C4-2B (cell line): ENCODE data around the gene PRKCI.
"Not testable (repeated sequence)": the region's sequence is repeated elsewhere in the genome, so short reads cannot be mapped to it uniquely, and the experiment has no call there.

Source experiments
- H3K27ac ChIP-seq: fragments of 450-650 bp; 2 replicates; pipeline ENCODE4 v1.5.1; 2017
- CTCF ChIP-seq: fragments of 450-650 bp; conservative IDR thresholded peaks from 2 replicates; pipeline ENCODE4 v1.5.1; 2017; ENCODE audit warnings: mild to moderate bottlenecking
- ZFX ChIP-seq: fragments of 450-650 bp; IDR thresholded peaks from 2 replicates; pipeline ENCODE4 v1.6.1; 2017

The PRKCI gene

GRCh38 chr3:170337420-170337819 is 115.2 kb downstream of the PRKCI start:
- no peak overlapping the region for H3K27ac ChIP-seq
- TF ChIP-seq ZFX (no peak), CTCF (no peak)

DNA sequence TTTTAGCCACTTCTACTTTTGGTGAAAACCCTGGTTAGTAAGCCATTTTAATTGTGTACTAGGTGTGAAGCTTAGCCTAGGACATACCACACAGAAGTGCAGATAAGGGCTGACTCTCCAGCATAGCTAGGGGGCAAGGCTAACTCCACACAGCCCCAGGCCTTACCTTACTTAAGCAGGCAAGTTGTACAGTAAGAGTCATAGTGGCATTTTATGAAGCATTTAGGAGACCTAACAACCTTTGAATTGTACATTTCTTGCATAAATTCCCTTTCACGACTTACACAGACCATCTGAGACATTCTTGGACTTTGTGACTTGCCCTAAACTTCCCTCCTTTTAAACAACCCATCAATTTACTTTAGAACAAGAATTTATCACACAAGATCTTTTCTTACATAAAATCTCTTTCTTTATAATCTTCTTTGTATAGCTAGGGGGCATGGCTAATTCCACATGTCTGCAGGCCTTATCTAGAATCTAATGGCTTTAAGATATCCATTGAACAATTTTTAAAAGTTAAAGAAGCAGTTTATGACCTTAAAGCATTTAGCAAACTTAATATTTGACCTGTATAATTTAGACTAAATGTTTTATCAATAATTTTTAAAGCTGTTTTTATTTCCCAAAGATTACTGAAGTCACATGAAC is 116.6 kb downstream of the PRKCI start:
- TF ChIP-seq CTCF (no peak), ZFX (no peak)
- no peak overlapping the region for H3K27ac ChIP-seq

DNA sequence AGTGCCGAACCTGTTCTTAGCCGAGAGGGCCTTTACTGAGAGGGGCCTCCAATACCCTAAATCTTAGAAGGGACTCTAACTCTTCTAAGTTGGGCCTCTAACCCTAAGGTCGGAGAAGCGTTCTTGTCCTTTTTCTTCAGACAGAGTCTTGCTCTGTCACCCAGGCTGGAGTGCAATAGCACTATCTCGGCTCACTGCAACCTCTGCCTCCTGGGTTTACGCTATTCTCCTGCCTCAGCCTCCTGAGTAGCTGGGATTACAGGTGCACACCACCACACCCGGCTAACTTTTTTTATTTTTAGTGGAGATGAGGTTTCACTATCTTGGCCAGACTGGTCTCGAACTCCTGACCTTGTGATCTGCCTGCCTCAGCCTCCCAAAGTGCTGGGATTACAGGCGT is 120.0 kb downstream of the PRKCI start:
- H3K27ac ChIP-seq: not testable (repeated sequence)

DNA sequence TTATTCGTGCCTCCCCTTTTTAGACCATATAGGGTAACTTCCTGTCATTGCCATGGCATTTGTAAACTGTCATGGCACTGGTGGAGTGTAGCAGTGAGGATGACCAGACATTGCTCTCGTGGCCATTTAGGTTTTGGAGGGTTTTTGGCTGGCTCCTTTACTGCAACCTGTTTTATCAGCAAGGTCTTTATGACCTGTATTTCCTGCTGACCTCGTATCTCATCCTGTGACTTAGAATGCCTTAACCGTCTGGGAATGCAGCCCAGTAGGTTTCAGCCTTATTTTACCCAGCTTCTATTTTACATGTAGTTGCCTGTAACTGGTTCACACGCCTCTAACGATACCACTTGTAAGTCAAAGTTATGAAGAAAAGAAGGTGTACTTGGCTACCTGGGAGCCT is 121.6 kb downstream of the PRKCI start:
- not testable (repeated sequence) for H3K27ac ChIP-seq

DNA sequence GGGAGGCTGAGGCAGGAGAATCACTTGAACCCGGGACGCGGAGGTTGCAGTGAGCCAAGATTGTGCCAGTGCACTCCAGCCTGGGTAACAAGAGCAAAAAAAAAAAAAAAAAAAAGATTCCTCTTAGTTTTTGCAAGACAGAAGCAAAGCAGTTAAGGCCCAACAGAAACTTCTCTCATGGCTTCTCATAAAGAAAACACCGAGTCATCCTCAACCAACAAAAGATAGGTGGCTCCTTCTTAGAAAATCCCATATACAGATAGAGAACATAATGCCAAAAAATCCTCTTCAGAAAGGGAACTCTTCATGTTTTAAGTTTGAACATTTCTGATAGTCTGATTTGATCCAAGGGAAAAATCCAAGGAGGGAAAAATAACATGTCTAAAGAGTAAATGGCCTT is 122.7 kb downstream of the PRKCI start:
- no peak overlapping the region for H3K27ac ChIP-seq
- TF ChIP-seq CTCF (no peak), ZFX (no peak)

DNA sequence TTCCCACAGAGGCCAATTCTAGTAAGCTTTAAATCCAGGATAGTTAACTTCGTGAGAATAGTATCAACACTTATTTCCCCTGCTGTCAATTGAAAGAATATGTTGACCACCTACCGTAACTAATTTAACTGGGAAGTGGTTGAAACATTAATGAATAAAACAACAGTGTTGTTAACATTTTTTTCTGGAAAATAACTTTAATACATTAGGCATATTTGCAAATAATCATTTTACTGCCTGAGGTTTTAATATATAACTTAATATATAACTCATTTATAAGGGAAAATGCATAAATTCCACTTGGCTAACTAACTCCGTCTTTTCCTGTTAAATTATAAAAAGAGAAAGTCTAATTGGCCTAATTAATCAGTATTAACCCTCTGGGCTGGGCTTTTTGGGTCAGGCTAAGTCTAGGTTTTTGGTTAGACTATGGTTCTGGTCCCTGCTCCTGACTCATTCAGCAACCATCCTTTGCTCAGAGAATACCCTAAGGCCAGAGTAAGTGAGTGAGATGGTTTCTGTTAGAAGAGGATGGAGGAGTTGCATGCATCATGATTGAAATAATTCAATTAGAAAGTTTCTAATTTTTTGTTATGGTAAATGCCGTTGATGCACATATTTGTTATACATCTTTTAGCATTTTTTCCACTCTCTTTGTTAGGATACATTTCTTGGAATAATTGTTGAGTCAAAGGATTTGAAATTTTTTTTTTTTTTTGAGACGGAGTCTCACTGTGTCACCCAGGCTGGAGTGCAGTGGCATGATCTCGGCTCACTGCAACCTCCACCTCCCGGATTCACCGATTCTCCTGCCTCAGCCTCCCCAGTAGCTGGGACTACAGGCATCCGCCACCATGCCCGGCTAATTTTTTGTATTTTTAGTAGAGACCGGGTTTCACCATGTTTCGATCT is 124.5 kb downstream of the PRKCI start:
- no peak overlapping the region for H3K27ac ChIP-seq
- TF ChIP-seq ZFX (no peak), CTCF (no peak)

DNA sequence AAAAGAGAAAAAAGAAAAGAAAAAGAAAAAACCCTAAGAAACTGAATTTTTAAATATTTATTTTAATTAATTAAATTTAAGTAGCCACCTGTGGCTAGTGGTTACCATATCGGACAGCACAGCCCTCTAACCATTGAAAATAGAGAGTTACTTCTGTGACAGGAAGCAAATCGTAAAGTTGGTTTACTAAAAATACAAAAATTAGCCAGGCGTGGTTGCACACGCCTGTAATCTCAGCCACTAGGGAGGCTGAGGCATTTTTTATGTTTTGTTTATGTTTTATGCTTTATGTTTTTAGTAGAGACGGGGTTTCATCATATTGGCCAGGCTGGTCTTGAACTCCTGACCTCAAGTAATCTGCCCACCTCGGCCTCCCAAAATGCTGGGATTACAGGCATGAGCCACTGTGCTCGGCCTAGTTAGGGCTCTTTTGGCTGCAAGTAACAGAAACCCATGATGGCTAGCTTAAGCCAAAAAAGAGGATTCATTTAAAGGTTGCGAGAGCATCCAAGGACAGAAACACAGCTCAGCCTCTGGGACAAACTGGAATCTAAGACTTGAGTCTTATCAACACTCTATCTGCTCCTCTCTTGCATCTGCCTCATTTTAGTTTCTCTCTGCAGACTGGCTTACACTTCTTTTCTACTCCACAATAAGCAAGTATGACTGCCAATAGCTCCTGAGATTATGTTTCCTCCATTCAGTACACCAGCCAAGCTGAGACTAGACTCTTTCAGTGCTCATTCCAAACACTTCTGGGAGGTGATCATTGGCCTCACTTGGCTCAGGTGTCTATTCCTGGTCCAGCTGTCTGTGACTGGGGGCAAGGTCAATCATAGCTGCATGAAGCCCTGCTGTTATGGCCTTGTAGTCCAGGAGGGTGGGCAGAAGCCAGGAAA is 128.5 kb downstream of the PRKCI start:
- TF ChIP-seq CTCF: no peak
- no peak for TF ChIP-seq ZFX
- H3K27ac ChIP-seq: no peak overlapping the region

- no peak overlapping the region for H3K27ac ChIP-seq
- TF ChIP-seq CTCF (no peak), ZFX (no peak)
These were observed 130.7 kb downstream of the PRKCI start for GRCh38 chr3:170352936-170353335.
